BE2C (cell line): ENCODE results near the gene MGAT4A.

Experiments used
- DNase-seq: peaks from one replicate; pipeline ENCODE4 v3.0.0-alpha.2; 2020
- H3K27me3 ChIP-seq: fragments of 250-450 bp; sonication (Bioruptor Pico); 2 replicates; pipeline ENCODE4 v1.5.1; 2020; ENCODE audit warnings: mild to moderate bottlenecking
- H3K36me3 ChIP-seq: fragments of 250-450 bp; sonication (Bioruptor Pico); 2 replicates; pipeline ENCODE4 v1.5.1; 2020; ENCODE audit warnings: mild to moderate bottlenecking
- H3K4me1 ChIP-seq: fragments of 250-450 bp; sonication (Bioruptor Pico); 2 replicates; pipeline ENCODE4 v1.5.1; 2020
- H3K4me3 ChIP-seq: 2 replicates; pipeline ENCODE4 v1.5.1; 2011; ENCODE audit warnings: low read depth, low read length
- H3K9me3 ChIP-seq: fragments of 250-450 bp; sonication (Bioruptor Pico); 2 replicates; pipeline ENCODE4 v1.5.1; 2020
- CTCF ChIP-seq: IDR thresholded peaks from 2 replicates; pipeline ENCODE4 v1.5.1; 2012; ENCODE audit warnings: mild to moderate bottlenecking, low read depth, low read length

The MGAT4A gene

GRCh38 chr2:98734823-98735260 is 3.9 kb upstream of the MGAT4A start:
- Histone ChIP-seq H3K27me3 (peaks cover 16% of the 10 kb centered on the region), H3K4me3 (no peak overlapping the region), H3K9me3 (no peaks in the 10 kb centered on the region), H3K36me3 (no peaks in the 10 kb centered on the region), H3K4me1 (no peaks in the 10 kb centered on the region)
- no peak for DNase-seq
- no peak for TF ChIP-seq CTCF

- Histone ChIP-seq H3K4me1 (no peaks in the 10 kb centered on the region), H3K9me3 (no peaks in the 10 kb centered on the region), H3K4me3 (no peak overlapping the region), H3K27me3 (peaks cover 22% of the 10 kb centered on the region), H3K36me3 (no peaks in the 10 kb centered on the region)
- DNase-seq = no peak
- TF ChIP-seq CTCF = no peak
Measured at GRCh38 chr2:98734162-98734561, 3.2 kb upstream of the MGAT4A start.

- DNase-seq = no peak
- Histone ChIP-seq H3K36me3 (no peaks in the 10 kb centered on the region), H3K9me3 (no peaks in the 10 kb centered on the region), H3K4me1 (no peaks in the 10 kb centered on the region), H3K27me3 (peaks cover 22% of the 10 kb centered on the region), H3K4me3 (no peak overlapping the region)
- TF ChIP-seq CTCF = no peak
Measured at GRCh38 chr2:98732430-98733051, 1.6 kb upstream of the MGAT4A start.

GRCh38 chr2:98731894-98732349 is 990 bp upstream of the MGAT4A start:
- no peak for DNase-seq
- H3K4me3 ChIP-seq = no peak overlapping the region; the same call in 1 of the 2 replicates
- H3K9me3 ChIP-seq = no peaks in the 10 kb centered on the region
- H3K27me3 ChIP-seq = peaks cover 22% of the 10 kb centered on the region
- no peak for TF ChIP-seq CTCF
- H3K36me3 ChIP-seq = no peaks in the 10 kb centered on the region
- no peaks in the 10 kb centered on the region for H3K4me1 ChIP-seq

- H3K4me1 ChIP-seq = no peaks in the 10 kb centered on the region
- no peak overlapping the region for H3K4me3 ChIP-seq
- no peak for TF ChIP-seq CTCF
- peaks cover 22% of the 10 kb centered on the region for H3K27me3 ChIP-seq
- no peaks in the 10 kb centered on the region for H3K9me3 ChIP-seq
- peak; percentile 31 for DNase-seq
- H3K36me3 ChIP-seq = no peaks in the 10 kb centered on the region
Measured at GRCh38 chr2:98730707-98731040, 258 bp downstream of the MGAT4A start.

- Histone ChIP-seq H3K27me3 (peaks cover 22% of the 10 kb centered on the region), H3K4me1 (no peaks in the 10 kb centered on the region), H3K9me3 (no peaks in the 10 kb centered on the region), H3K36me3 (no peaks in the 10 kb centered on the region), H3K4me3 (no peak overlapping the region)
- no peak for TF ChIP-seq CTCF
- DNase-seq = no peak
Measured at GRCh38 chr2:98730053-98730706, 752 bp downstream of the MGAT4A start.
